ENCODE results near the gene FHOD3.

DNA sequence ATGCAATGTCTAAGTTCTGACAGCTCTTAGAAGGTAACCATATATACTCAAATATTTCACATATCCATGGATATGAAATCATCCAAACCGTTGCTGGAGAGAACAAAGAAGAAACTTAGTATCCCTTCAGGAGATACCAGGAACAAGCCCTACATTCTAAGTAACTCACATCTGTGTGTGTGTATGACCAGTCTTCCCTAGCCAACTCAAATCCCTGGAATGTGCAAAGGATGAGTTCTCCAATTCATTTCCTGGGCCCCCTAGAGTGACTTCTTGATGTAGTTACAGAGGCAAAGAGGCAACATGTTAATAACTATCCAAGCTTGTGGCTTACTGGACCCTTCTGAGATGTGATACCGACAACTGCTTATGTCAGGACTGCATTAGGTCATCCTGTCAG lies 511.2 kb downstream of the FHOD3 start:
- TF ChIP-seq, protein P1, sequence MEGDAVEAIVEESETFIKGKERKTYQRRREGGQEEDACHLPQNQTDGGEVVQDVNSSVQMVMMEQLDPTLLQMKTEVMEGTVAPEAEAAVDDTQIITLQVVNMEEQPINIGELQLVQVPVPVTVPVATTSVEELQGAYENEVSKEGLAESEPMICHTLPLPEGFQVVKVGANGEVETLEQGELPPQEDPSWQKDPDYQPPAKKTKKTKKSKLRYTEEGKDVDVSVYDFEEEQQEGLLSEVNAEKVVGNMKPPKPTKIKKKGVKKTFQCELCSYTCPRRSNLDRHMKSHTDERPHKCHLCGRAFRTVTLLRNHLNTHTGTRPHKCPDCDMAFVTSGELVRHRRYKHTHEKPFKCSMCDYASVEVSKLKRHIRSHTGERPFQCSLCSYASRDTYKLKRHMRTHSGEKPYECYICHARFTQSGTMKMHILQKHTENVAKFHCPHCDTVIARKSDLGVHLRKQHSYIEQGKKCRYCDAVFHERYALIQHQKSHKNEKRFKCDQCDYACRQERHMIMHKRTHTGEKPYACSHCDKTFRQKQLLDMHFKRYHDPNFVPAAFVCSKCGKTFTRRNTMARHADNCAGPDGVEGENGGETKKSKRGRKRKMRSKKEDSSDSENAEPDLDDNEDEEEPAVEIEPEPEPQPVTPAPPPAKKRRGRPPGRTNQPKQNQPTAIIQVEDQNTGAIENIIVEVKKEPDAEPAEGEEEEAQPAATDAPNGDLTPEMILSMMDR (IDR thresholded peaks at IDR 0.05) = no peak
- no peak for TF ChIP-seq EZH2 (IDR thresholded peaks at IDR 0.05; ENCODE audit: borderline replicate concordance, insufficient read depth, low read depth, low read length, poor library complexity, severe bottlenecking)

All from B cell (primary cell).